ENCODE data around the gene ALOX15.

DNA sequence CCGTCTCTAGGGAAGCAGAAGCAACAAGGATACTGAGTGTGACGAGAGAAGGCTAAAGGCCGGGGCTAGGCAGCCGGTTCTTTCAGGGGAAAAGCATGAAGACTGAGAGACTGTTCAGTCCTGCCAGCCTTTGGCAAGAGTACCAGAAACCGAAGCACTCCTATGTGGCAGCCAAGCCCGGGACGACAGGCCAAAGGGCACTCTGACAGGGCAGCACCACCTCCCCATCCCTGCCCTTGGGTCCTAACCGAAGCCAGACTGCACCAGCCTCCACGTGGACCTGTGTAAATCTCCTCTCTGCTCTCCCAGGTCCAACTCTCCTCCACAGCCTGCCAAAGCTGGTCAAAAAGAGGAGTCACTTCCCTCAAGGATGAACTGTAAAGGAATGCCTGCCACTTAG, 23.5 kb upstream of the ALOX15 start:
- TF ChIP-seq, protein P1, sequence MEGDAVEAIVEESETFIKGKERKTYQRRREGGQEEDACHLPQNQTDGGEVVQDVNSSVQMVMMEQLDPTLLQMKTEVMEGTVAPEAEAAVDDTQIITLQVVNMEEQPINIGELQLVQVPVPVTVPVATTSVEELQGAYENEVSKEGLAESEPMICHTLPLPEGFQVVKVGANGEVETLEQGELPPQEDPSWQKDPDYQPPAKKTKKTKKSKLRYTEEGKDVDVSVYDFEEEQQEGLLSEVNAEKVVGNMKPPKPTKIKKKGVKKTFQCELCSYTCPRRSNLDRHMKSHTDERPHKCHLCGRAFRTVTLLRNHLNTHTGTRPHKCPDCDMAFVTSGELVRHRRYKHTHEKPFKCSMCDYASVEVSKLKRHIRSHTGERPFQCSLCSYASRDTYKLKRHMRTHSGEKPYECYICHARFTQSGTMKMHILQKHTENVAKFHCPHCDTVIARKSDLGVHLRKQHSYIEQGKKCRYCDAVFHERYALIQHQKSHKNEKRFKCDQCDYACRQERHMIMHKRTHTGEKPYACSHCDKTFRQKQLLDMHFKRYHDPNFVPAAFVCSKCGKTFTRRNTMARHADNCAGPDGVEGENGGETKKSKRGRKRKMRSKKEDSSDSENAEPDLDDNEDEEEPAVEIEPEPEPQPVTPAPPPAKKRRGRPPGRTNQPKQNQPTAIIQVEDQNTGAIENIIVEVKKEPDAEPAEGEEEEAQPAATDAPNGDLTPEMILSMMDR (conservative IDR thresholded peaks at IDR 0.05), result no peak
- no peak for TF ChIP-seq EZH2 (IDR thresholded peaks at IDR 0.05; ENCODE audit: low read depth)

Data from PC-9 (cell line).